K562 (cell line): ENCODE measurements around the gene TIAM1. TPM values are rescaled to one million over a fixed set of nuclear protein-coding genes. Genes with fewer than 3 reads are reported as not detected.

Experiments used
- ATAC-seq: fragments of 200-7000 bp; cut with Tn5 transposase; 3 replicates; pipeline ENCODE4 v1.9.1; 2020; ENCODE audit warnings: moderate library complexity
- BruUV-seq: library from RNA; stranded (reverse); fragments of 400-500 nt; replicated peaks from 2 replicates; lab custom pipeline; 2021; lab: Mats Ljungman, UMichigan
- CTCF ChIA-PET: fragments of 300-600 bp; formaldehyde crosslinking; extraction: SDS; loops from one replicate; lab custom pipeline; 2021; ENCODE audit warnings: low intra/inter-chr PET ratio; lab: Yijun Ruan, JAX
- POLR2A ChIA-PET: fragments of 300-600, 350-650 bp; sonication (Branson Sonifier 250); formaldehyde crosslinking; extraction: SDS; loops from one replicate; lab custom pipeline; 2021; ENCODE audit warnings: antibody characterized with exemption, inconsistent platforms; lab: Yijun Ruan, JAX
- DNase-seq, 4 experiments: peaks; one replicate each; pipeline versions ENCODE4 v3.0.0 to v3.0.0-alpha.2; 2011 to 2018; ENCODE audit warnings: low spot score in 3 of 4, mixed read lengths in 3 of 4; ENCODE audit errors: extremely low read depth in 1 of 4
- FAIRE-seq: peaks from 2 replicates; lab custom pipeline; 2011; peaks lifted over from hg19 to GRCh38; lab: Jason Lieb, UNC
- H2AFZ ChIP-seq: 2 replicates; pipeline ENCODE4 v1.6.0; 2011; ENCODE audit warnings: low read depth, low read length, control low read depth, inconsistent platforms
- H3K27ac ChIP-seq: fragments of 200-600 bp; 3 replicates; pipeline ENCODE4 v1.8.0; 2011; ENCODE audit warnings: low read depth, mild to moderate bottlenecking, control low read depth, inconsistent platforms, low read length, moderate library complexity, mixed read lengths; ENCODE audit errors: extremely low read depth
- H3K27me3 ChIP-seq, 2 experiments: fragments of 300-600 bp in 1 of 2; 2 replicates in 1 of 2; 3 replicates in 1 of 2; pipeline versions ENCODE4 v1.6.0 to v1.8.0; 2011; ENCODE audit warnings: inconsistent platforms in 2 of 2, low read length in 2 of 2, mild to moderate bottlenecking in 1 of 2, mixed read lengths in 1 of 2, moderate library complexity in 1 of 2; ENCODE audit not compliant: control insufficient read depth in 2 of 2, insufficient read depth in 2 of 2
- H3K36me3 ChIP-seq: fragments of 300-600 bp; 3 replicates; pipeline ENCODE4 v1.8.0; 2011; ENCODE audit warnings: mild to moderate bottlenecking, low read length, inconsistent platforms; ENCODE audit not compliant: control insufficient read depth, insufficient read depth
- H3K4me1 ChIP-seq, 2 experiments: fragments of 200-600 bp in 1 of 2; replicated peaks in 1 of 2; 2 replicates in 1 of 2; 3 replicates in 1 of 2; pipeline versions ENCODE4 v1.5.1 to v1.8.0; 2011; ENCODE audit warnings: inconsistent platforms in 2 of 2, low read length in 2 of 2, mild to moderate bottlenecking in 1 of 2, mixed read lengths in 1 of 2, moderate library complexity in 1 of 2; ENCODE audit not compliant: control insufficient read depth in 2 of 2, insufficient read depth in 2 of 2
- H3K4me2 ChIP-seq: 2 replicates; pipeline ENCODE4 v1.6.1; 2011; ENCODE audit warnings: low read length, control low read depth, inconsistent platforms, mixed read lengths; ENCODE audit not compliant: insufficient read depth
- H3K4me3 ChIP-seq: fragments of 200-600 bp; sonication (generic), shearing (Covaris generic); 2 replicates; pipeline ENCODE4 v1.5.1; 2016; ENCODE audit warnings: control low read depth, inconsistent platforms
- H3K79me2 ChIP-seq: fragments of 200-600 bp; 3 replicates; pipeline ENCODE4 v1.8.0; 2011; ENCODE audit warnings: low read length, inconsistent platforms; ENCODE audit not compliant: control insufficient read depth, insufficient read depth
- H3K9ac ChIP-seq, 2 experiments: 2 replicates each; pipeline versions ENCODE4 v1.6.0 to v1.6.1; 2011; ENCODE audit warnings: low read depth in 2 of 2, low read length in 2 of 2, control low read depth in 1 of 2, inconsistent platforms in 1 of 2, mild to moderate bottlenecking in 1 of 2, mixed read lengths in 1 of 2; ENCODE audit not compliant: insufficient read depth in 1 of 2
- H3K9me1 ChIP-seq: one replicate; pipeline ENCODE4 v1.6.0; 2011; ENCODE audit warnings: inconsistent platforms, mild to moderate bottlenecking, low read length, moderate library complexity; ENCODE audit not compliant: control insufficient read depth, insufficient read depth
- H3K9me3 ChIP-seq: replicated peaks from 2 replicates; pipeline ENCODE4 v1.5.1; 2011; ENCODE audit warnings: low read depth, low read length, inconsistent platforms; ENCODE audit not compliant: control insufficient read depth, insufficient read depth
- H4K20me1 ChIP-seq: replicated peaks from 2 replicates; pipeline ENCODE4 v1.6.1; 2011; ENCODE audit warnings: low read length, inconsistent platforms, mixed read lengths; ENCODE audit not compliant: control insufficient read depth, insufficient read depth
- CREB5 ChIP-seq: fragments of 250-450 bp; sonication (Bioruptor Pico); IDR thresholded peaks from 2 replicates; pipeline ENCODE4 v1.5.0; 2020; ENCODE audit warnings: mild to moderate bottlenecking
- FOXO4 ChIP-seq: fragments of 450-650 bp; formaldehyde crosslinking; IDR thresholded peaks from 2 replicates; pipeline ENCODE4 v1.4.0; 2020; ENCODE audit warnings: mild to moderate bottlenecking, moderate library complexity
- HMG20A ChIP-seq: fragments of 450-650 bp; formaldehyde crosslinking; conservative IDR thresholded peaks from 2 replicates; pipeline ENCODE4 v1.4.0; 2020; ENCODE audit warnings: mild to moderate bottlenecking, mixed read lengths
- IFI16 ChIP-seq: fragments of 250-450 bp; sonication (Bioruptor Pico); IDR thresholded peaks from 2 replicates; pipeline ENCODE4 v2.1.2; 2022; ENCODE audit warnings: mild to moderate bottlenecking, inconsistent platforms
- MXD1 ChIP-seq: fragments of 250-450 bp; sonication (Bioruptor Pico); IDR thresholded peaks from 2 replicates; pipeline ENCODE4 v1.8.0; 2021; ENCODE audit warnings: borderline replicate concordance, mild to moderate bottlenecking, moderate library complexity; ENCODE audit not compliant: poor library complexity, severe bottlenecking
- NFIX ChIP-seq: fragments of 250-450 bp; sonication (Bioruptor Pico); IDR thresholded peaks from 2 replicates; pipeline ENCODE4 v1.4.0; 2020; ENCODE audit warnings: low read depth, mild to moderate bottlenecking, moderate library complexity
- NFXL1 ChIP-seq: fragments of 450-650 bp; formaldehyde crosslinking; IDR thresholded peaks from 2 replicates; pipeline ENCODE4 v1.4.0; 2021; ENCODE audit warnings: mild to moderate bottlenecking
- PRDM10 ChIP-seq: fragments of 450-650 bp; IDR thresholded peaks from 2 replicates; pipeline ENCODE4 v1.6.1; 2018; ENCODE audit not compliant: partially characterized antibody
- RAD21 ChIP-seq, 2 experiments: fragments of 250-450 bp in 1 of 2; fragments of 450-650 bp in 1 of 2; sonication (Bioruptor Pico) in 1 of 2; formaldehyde crosslinking in 1 of 2; IDR thresholded peaks in 1 of 2; conservative IDR thresholded peaks in 1 of 2; 2 replicates each; pipeline versions ENCODE4 v1.4.0 to v1.8.0; 2020 to 2022; ENCODE audit warnings: mild to moderate bottlenecking in 2 of 2, moderate library complexity in 1 of 2
- RBM39 ChIP-seq: fragments of 200-400 bp; formaldehyde crosslinking; optimal IDR thresholded peaks from 2 replicates; pipeline ENCODE3; 2018; ENCODE audit warnings: low read depth, low read length
- TRIM28 ChIP-seq: fragments of 450-650 bp; IDR thresholded peaks from 2 replicates; pipeline ENCODE4 v1.6.1; 2017
- ZNF175 ChIP-seq: fragments of 200-800 bp; sonication (Bioruptor generic); IDR thresholded peaks from 2 replicates; pipeline ENCODE4 v1.6.1; 2016; ENCODE audit warnings: low read depth, mild to moderate bottlenecking, missing genetic modification characterization, missing compliant biosample characterization
- ZNF232 ChIP-seq: sonication (generic); formaldehyde crosslinking; IDR thresholded peaks from 2 replicates; pipeline ENCODE4 v1.8.0; 2022; ENCODE audit warnings: mild to moderate bottlenecking, missing genetic modification reagents
- ZNF354B ChIP-seq: fragments of 250-450 bp; sonication (Bioruptor Pico); IDR thresholded peaks from 2 replicates; pipeline ENCODE4 v1.4.0; 2020
- ZNF780A ChIP-seq: fragments of 250-450 bp; sonication (Bioruptor Pico); IDR thresholded peaks from 2 replicates; pipeline ENCODE4 v1.5.0; 2021; ENCODE audit warnings: mild to moderate bottlenecking
- WGBS: fragments of 100-300 bp; shearing (Covaris generic); methylation state at CpG from one replicate; pipeline ENCODE4 v1.1.6; 2016; ENCODE audit warnings: low coverage, mixed read lengths; ENCODE audit not compliant: insufficient coverage; ENCODE audit errors: missing lambda C conversion rate; 5-methylcytosine and 5-hydroxymethylcytosine counted together
- in situ Hi-C: fragments of 300-500 bp; cut with MboI; formaldehyde crosslinking; loops from 4 replicates; pipeline ENCODE4 v1.15.0; 2018; ENCODE audit warnings: inconsistent platforms, mixed read lengths
- intact Hi-C: fragments of 100-400 bp; cut with micrococcal nuclease; formaldehyde crosslinking; loops from 2 replicates; pipeline ENCODE4 v1.14.2; 2022
- polyA plus RNA-seq, 8 experiments: library from polyadenylated mRNA; depleted of rRNA in 4 of 8; stranded (reverse) in 5 of 8; unstranded in 3 of 8; fragments of >200 nt; fragmentation: Nextera tagmentation in 2 of 8; fragmentation: Illumina TruSeq in 1 of 8; extraction: Ambion mirVana in 2 of 8; extraction: Trizol in 1 of 8; gene quantifications; 2 replicates each; pipeline versions ENCODE4 v1.2.1 to v1.2.3, GENCODE V29; 2011 to 2014; ENCODE audit warnings: inconsistent platforms in 1 of 8, missing spikeins in 1 of 8
- total RNA-seq, 7 experiments: library from RNA; depleted of rRNA in 6 of 7; stranded (reverse); fragments of >200 nt in 6 of 7; fragmentation: Illumina TruSeq in 2 of 7; extraction: Trizol in 2 of 7; gene quantifications; 2 replicates each; pipeline versions ENCODE4 v1.2.1 to v1.2.3, GENCODE V29; 2011 to 2021; ENCODE audit warnings: low replicate concordance in 1 of 7

Gene TIAM1
- total and polyA plus RNA-seq, 9 of the 15 experiments (the other 6 are each of a cell fraction or from before 2014, with no cell fraction given) = 0.11 TPM; not detected in 8

GRCh38 chr21:31299291-31300147 lies 44.5 kb downstream of the TIAM1 start:
- H3K9ac ChIP-seq = no peak overlapping the region
- peaks cover 8 to 20% of the 10 kb centered on the region in 2 experiments; a peak in 3 of 5 replicates for H3K27me3 ChIP-seq
- WGBS = 2% methylated on average over 15 of the region's 15 CpGs
- H3K79me2 ChIP-seq = no peaks in the 10 kb centered on the region
- ATAC-seq (no peak), DNase-seq (no peak), FAIRE-seq (no peak)
- ChIA-PET POLR2A (no interaction called here), CTCF (no interaction called here)
- no TSS peak for BruUV-seq
- H3K9me3 ChIP-seq = no peaks in the 10 kb centered on the region
- H3K36me3 ChIP-seq = no peaks in the 10 kb centered on the region
- intact Hi-C loops (no loop called here), in situ Hi-C loops (no loop called here)
- no peak overlapping the region for H3K27ac ChIP-seq
- no peak overlapping the region for H3K4me3 ChIP-seq
- no peak overlapping the region for H2AFZ ChIP-seq
- no peaks in the 10 kb centered on the region for H3K4me1 ChIP-seq
- no peaks in the 10 kb centered on the region; the same call in 1 of the 2 replicates for H4K20me1 ChIP-seq
- H3K9me1 ChIP-seq = no peaks in the 10 kb centered on the region
- no peak overlapping the region for H3K4me2 ChIP-seq
- TF ChIP-seq NFIX (CRISPR knock-in tag) = no peak
- no peak for TF ChIP-seq ZNF354B (CRISPR knock-in tag)
- no peak for TF ChIP-seq ZNF232 (CRISPR knock-in tag)
- TF ChIP-seq IFI16 (CRISPR knock-in tag) = no peak
- TF ChIP-seq HMG20A (CRISPR knock-in tag) = no peak
- no peak for TF ChIP-seq TRIM28
- TF ChIP-seq RBM39 = no peak
- no peak for TF ChIP-seq ZNF780A
- TF ChIP-seq FOXO4 (CRISPR knock-in tag) = no peak
- no peak for TF ChIP-seq CREB5 (CRISPR knock-in tag)
- no peak for TF ChIP-seq ZNF175 (CRISPR knock-in tag)
- no peak for TF ChIP-seq NFXL1 (CRISPR knock-in tag)
- TF ChIP-seq PRDM10 = no peak
- TF ChIP-seq MXD1 (CRISPR knock-in tag) = no peak
- TF ChIP-seq RAD21 (CRISPR knock-in tag; conservative IDR thresholded peaks at IDR 0.05 in 1 of 2, IDR thresholded peaks at IDR 0.05 in 1 of 2) = no peak
